GM12892 (cell line): ENCODE results near the gene COX4I1.

Source experiments
- POLR2A ChIP-seq: IDR thresholded peaks from 2 replicates; pipeline ENCODE4 v1.6.1; 2011; ENCODE audit warnings: low read depth, low read length, control low read depth
- POLR2AphosphoS5 ChIP-seq: IDR thresholded peaks from 2 replicates; pipeline ENCODE4 v1.6.1; 2011; ENCODE audit warnings: low read depth, low read length, control low read depth

DNA sequence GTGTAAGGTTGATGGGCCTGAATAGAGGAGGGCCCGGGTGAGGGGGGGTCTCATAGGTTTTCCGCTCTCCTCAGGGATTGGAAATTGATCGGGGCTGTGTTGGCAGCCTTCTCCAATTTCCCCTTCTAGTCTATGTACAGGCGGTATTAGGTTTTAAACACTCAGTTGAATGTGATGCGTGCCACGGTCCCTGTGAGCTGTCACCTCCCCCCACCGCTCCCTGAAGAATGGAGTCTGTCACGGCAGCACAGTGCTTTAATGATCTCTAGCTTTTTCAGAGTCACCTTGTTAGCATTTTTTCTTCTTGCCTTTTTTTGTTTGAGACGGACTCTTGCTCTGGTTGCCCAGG is 800 bp downstream of the COX4I1 start:
- TF ChIP-seq POLR2AphosphoS5: no peak; the same call in 1 of the 2 replicates
- TF ChIP-seq POLR2A: no peak
